COR-L47 (cell line): Measurements from ENCODE around the gene PIP5KL1.

Experiments
- DNase-seq: peaks from one replicate; lab custom pipeline; 2025; lab: John Stamatoyannopoulos, UW

The PIP5KL1 gene

GRCh38 chr9:127947841-127948710 is 17.5 kb upstream of the PIP5KL1 start:
- no peak for DNase-seq

DNA sequence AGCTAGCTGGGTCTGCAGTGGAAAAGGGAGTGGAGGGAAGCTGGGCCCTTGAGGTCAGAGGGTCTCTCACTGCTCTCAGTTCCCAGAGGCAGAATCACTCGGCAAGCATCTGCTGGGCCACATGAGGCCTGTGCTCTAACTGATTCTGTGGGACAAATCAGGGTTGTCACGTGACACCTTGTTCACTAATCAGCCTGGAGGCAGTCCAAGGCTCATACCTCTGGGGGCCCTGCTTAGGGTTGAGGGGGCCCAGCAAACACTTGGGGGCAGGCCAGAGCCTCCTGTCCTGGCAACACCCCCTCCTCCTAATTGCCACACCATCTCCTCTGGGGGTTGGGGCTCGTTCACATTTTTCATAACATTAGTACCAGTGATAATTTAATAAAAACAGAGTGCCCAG is 16.2 kb upstream of the PIP5KL1 start:
- no peak for DNase-seq

DNA sequence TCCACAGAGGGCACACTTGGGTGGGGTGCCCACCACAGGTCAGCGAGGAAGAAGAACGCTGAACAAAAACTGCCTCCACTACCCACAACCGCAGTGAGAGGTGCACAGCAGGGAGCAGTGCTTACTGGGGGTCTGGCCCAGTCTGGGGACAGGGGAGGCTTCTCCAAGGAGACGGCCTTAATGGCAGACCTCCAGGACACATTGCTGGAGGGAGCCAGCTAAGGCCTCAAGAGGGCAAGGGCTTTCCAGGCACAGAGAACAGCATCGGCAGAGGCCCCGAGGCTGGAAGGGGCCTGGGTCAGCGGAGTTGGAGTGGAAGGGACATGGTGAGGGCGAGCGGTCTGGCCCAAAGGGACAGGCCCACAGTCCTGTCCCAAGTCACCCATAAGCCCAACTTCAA is 15.4 kb upstream of the PIP5KL1 start:
- DNase-seq, result no peak

GRCh38 chr9:127945338-127945737 is 14.8 kb upstream of the PIP5KL1 start:
- no peak for DNase-seq

GRCh38 chr9:127944586-127945218 is 14.1 kb upstream of the PIP5KL1 start:
- no peak for DNase-seq

GRCh38 chr9:127943731-127944144 is 13.2 kb upstream of the PIP5KL1 start:
- peak; percentile 70 for DNase-seq

GRCh38 chr9:127943011-127943662 is 12.6 kb upstream of the PIP5KL1 start:
- DNase-seq, result no peak

DNA sequence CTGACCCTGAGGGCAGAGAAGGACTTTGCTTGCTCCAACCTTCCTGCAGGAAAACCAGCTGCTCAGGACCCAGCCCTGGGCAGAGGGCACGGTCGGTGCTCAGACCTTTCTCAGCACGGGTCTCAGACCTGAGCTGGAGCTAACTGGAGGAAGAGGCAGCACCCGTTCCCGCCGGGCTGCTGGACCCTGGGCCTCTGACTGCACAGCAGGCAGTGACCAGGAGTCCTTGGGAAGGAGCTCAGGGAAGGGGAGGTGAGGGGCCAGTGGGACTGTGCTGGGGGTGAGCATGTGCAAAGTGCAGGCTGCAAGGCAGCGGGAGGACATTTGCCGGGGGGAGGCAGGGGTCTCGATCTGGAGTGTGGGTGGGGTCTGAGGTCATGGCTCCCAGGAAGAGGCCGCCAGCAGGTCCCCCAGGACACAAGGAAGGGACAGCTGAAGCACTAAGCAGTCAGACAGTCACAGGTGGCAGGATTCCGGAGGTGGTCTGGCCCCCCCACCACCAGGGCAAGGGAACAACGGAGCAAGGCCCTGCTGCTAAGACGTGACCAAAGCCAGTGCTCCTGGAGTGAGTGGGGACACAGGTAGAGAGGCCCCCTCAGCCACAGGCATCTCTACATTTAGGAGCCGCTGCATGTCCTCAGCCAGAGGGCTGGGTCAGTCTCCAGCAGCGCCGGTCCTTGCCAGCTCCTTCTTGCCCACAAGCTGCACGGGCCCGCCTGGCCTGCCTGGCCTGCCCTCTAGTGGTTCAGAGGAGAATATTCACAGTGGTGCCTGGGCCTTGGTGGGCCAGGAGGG is 11.8 kb upstream of the PIP5KL1 start:
- DNase-seq, result no peak

- DNase-seq, result no peak
These were observed 11.3 kb upstream of the PIP5KL1 start for GRCh38 chr9:127941961-127942215.

- no peak for DNase-seq
These were observed 10.7 kb upstream of the PIP5KL1 start for GRCh38 chr9:127941062-127941960.

GRCh38 chr9:127940593-127940992 is 10.0 kb upstream of the PIP5KL1 start:
- DNase-seq, result no peak

DNA sequence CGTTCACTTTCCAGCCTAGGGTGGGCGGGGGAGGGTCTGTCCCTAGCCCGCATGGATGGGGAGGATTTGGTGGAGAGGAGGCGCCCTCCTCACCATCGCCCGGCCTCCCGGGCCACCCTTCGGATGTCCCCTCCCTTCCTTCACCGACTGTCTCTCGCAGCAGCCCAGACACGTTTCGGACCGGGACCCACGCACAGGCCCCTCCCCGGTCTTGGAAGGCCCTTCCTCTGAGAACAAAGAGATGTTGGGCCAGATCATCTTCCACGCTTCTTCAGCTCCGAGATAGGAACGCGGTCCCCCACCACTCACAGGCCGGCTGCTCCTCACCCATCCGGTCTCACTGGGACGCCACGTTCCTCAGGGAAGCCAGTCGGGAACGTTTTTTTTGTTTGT is 7.7 kb upstream of the PIP5KL1 start:
- DNase-seq, result no peak

DNA sequence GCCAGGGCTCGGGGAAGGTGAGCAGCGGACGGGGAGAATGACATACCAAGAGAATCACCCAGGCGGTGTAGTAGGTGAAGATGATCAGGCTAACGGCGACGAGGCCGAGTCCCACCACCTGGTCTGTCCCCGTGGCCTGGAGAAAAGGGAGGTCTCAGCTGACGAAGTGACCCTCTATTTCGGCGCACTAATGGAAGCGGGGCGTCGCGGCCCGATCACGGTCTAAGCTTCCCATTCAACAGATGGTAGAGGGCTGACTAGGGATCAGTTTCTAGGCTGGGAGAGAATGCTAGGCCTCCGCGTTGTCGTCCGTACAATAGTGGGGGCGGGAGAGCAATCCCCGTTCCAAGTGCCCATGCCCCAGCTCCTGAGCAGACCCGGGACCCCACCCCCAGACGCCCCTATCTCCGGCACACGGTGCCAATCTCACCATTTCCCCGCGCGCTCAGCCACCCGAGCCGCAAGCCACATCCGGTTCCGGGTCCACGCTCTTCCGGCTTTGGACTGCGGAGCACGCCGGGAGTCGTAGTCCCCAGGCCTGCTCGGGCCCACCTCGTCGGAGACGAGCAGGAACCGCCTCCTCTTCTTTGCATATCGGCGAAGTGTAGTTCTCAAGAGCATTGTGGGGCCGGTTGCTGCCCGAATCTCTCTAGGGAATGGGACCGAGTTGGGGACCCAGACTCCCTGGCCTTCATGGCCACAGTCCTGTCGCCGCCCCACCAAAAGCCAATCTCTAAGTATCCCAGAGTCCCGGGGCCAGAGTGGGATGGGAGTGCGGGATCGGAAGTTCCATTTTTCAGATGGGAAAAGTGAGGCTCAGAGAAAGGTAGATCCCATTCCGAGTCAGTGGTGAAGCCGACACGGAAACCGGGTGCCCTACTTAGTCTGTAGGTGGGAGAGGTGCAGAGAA is 7.1 kb upstream of the PIP5KL1 start, which contains the start of gene DPM2:
Gene DPM2, minus strand, starts transcription at position 467 of the 910 bp plus-strand sequence. Its CDS starts 34 bp downstream, at position 433.
- DNase-seq, result peak; percentile 53

GRCh38 chr9:127937056-127937387 is 6.4 kb upstream of the PIP5KL1 start:
- no peak for DNase-seq

DNA sequence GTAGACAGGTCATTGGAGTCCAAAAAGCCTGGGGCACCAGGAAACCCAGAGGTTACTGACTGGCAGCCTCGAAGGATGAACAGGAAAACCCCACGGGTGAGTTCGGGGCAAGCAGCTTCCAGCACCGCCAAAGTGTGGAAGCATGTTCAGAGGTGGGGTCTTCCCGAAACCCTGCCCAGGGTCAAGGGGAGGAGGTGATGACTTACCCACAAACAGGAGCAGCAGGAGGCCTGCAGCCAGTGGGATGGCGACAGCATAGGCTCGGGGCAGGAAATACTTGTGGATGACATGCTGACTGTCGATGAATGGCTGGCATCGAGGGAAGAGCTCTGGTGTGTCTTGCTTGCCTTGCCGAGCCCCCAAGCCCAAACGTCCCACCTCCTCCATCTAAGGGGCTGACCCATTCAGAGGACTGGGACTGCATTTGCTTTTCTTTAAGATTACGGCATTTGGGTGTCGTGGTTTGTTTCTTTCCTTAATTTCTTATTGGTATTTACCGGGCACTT is 5.8 kb upstream of the PIP5KL1 start:
- DNase-seq, result no peak

GRCh38 chr9:127935765-127936221 is 5.2 kb upstream of the PIP5KL1 start:
- DNase-seq, result no peak

GRCh38 chr9:127934986-127935385 is 4.4 kb upstream of the PIP5KL1 start:
- no peak for DNase-seq

DNA sequence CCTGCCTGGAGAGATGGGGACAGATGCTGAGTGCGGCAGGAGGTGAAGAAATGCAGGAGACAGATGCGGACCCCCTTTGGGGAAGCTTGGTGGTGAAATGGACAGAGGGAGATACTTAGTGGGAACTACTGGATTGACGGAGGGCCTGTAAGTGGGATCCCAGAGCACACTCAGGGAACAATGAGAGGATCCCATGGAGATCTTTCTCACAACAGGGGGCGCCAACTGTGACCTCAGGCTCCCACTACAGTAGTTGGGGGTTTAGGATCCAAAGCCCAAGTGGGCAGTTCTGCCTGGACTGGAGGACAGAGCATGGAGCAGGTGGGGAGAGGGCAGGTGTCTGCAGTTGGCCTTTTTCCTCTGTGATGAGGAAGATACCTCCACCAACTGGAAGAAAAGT is 3.7 kb upstream of the PIP5KL1 start:
- no peak for DNase-seq

- no peak for DNase-seq
These were observed 710 bp upstream of the PIP5KL1 start for GRCh38 chr9:127931092-127931881.
